HG02759 (cell line): ENCODE data around the gene STK17B.
"Not testable (repeated sequence)": the region's sequence is repeated elsewhere in the genome, so short reads cannot be mapped to it uniquely, and the experiment has no call there.

Experiments used
- ATAC-seq: cut with Tn5 transposase; IDR thresholded peaks from one replicate; pipeline ENCODE4 v1.9.1; 2021; ENCODE audit warnings: mild to moderate bottlenecking, moderate library complexity; ENCODE audit not compliant: unreplicated experiment

STK17B gene

DNA sequence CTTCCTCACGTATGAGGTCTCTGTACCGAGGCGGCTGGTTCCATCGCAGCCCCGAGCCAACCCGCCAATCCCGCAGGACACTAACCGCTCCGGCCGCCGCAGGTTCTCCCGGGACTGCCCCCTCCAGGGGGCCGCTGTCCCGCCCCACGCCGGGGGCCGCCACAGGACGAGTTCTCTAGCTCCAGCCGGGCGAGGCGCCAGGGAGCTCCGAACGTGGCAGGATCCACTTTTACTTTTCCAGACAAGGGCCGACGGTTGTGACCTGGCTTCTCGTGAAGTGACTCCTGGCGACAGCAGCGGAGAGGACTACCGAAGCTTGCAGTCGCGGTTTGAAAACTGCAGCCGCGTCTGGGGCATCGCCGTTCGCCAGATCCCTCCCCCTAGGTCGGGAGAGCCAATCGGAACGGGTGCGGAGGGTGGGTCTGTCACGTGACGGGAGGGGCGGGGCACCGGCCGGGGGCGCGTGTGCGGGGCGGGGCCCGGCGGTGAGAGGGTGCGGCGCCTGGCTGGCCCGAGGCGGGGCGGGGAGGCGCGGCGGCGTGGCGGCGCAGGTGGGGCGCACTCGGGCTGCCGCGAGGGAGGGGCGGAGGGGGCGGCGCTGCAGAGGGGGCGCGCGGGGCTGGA, at the start of gene STK17B:
STK17B (minus strand) TSS at position 331 of the 624 bp plus-strand sequence. CDS start 8,195 bp downstream, outside the sequence.
- ATAC-seq = peak; percentile 65

DNA sequence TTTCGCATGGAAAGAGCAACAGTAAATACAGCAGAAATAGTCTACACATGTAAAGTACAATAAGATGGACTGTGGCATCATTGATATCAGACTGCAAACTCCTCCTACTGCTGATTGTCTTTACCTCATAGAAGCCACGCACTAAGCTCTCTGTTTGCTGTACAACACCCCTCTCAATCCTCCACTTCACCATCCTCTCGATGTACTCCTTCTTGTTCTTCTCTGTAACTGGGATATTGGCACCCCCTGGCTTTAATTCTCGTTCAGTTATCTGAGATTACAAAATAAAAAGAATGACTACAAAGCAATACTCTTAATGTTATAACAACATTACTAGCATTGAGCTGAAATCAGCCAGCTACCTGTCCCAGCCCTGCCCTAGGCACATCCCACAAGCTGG, 49.3 kb upstream of the STK17B start:
- no peak for ATAC-seq

DNA sequence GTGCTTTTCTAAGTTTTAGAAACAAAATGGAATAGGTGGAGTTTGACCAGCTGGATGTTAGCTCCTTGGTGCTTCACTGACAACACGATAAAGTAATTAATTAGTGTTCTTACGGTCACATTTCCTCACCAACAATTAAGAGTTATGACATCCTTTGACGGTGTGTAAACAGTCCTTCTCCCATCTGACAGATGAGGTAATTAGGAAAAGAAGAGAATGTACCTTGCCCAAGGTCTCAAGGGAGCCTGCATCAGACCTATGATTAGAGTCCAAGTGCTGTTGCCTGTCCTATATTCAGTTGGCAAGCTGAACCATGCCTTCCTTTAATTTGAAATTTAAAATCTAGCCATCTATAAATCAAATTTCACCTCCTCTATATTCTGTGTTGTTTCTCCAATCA, 48.3 kb upstream of the STK17B start:
- ATAC-seq = no peak

- no peak for ATAC-seq
Observed at GRCh38 chr2:196218106-196218505, 46.7 kb upstream of the STK17B start.

DNA sequence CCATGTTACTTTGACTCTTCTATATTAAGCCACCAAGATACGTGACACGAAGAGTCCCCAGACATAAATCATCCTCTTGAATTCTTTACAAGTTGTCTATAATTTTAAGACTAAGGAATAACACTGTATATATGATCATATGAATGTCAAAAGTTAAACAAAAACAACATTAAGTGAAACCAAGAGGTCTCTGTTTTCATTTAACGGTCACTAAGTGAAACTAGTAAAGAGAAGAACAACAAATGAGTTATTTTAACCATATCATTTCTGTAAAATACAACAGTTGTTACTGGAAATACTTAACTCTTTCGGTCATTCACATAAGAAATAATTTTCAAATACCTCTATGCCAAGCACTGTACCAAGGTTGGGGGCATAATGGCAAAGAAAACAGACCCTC, 45.7 kb upstream of the STK17B start:
- no peak for ATAC-seq

- ATAC-seq = no peak
Observed at GRCh38 chr2:196215376-196215775, 44.0 kb upstream of the STK17B start.

DNA sequence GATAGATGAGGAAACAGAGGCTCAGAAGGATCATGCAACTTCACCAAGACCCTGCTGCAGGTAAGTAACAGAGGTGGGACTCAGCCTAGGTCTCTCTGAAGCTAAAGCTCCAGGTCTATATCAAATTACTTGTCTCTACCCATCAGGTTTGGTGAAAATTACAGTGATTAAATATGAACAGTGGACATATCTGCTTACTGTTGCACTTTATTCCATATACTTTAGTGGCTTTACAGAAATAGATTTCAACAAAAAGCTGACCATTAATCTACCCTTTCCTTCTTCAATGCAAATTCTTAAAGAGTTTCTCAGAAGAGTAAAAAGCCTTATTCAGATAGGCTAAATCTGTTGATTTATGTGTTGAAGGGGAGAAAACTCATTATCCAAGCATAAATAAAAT, 42.8 kb upstream of the STK17B start:
- ATAC-seq = no peak

DNA sequence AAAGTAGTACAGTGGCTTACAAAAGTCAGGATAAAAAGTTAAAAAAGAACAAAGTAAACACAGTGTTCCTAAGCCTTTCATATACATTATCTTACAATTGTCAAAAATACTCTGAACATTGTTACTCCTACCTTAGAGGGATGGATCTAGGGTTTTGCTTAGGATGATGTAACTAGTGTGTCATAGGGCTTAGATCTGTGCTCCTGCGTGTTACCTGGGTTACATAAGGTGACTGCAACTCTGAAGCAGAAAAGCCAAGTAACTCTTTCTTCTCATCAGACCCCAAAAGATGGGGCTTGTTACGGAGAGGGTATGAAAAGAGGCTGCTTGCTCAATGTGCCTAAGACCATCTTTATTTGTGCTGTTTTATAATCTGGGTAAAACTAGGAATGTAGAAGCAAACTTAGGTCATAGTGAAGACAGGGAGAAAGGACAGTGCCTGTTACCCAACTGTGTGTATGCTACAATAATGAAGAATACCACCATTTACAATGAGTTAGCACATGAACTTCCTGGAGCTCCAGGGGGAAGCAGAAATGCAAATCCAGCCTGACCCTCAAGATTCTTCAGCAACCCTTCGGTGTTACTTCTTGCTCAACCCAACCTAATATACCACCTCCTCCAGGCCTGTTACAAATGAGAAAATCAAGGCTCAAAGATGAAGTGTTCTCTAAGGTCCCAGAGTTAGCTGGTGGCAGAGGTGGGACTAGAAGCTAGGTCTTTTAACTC, 42.0 kb upstream of the STK17B start:
- ATAC-seq = no peak

GRCh38 chr2:196208915-196209314, 37.5 kb upstream of the STK17B start:
- no peak for ATAC-seq

DNA sequence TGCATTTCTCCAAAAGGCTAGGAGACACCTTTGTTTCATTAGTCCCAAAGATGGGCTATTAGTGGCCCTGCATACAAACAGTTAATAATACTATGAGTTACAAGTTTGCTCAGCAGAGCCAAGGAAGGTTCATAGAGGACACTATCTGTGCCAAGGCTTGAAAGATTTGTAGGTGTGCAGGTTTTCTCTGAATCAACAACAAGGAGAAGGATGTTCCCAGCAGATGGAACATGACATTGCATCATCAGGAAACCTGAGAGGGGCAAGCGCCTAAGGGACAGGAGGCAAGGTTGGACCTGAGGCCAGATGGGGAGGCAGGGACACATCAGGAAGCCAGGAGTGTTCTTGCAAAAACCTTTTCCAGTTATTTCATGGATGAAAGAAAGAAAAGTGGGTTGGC, 35.4 kb upstream of the STK17B start:
- ATAC-seq = no peak

DNA sequence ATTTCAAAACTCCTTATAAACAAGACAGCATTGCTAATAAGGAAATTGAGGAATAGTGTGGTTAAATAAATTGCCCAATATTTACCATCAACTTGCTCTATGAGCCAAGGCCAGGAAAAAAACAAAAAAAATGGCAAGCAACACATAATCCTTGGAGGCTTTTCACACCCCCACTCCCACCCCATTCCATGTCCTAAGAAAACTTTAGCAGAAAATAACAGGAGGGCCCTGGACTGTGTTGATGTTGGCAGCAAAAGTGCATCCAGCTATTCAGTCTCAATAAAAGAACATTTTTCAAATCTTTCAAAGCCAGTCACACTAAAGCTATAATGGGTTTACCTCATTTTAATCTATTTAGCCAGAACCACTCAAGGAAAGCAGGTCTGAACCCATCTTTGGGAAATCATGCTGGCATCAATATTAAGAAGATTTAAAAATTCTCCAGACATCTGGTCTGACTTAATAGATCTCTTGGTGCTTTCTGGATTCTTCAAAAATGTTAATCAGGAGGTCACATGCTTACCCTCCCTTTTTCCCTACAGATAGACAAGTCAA, 34.6 kb upstream of the STK17B start:
- ATAC-seq = no peak

GRCh38 chr2:196205011-196205766, 33.8 kb upstream of the STK17B start:
- ATAC-seq = peak; percentile 24

DNA sequence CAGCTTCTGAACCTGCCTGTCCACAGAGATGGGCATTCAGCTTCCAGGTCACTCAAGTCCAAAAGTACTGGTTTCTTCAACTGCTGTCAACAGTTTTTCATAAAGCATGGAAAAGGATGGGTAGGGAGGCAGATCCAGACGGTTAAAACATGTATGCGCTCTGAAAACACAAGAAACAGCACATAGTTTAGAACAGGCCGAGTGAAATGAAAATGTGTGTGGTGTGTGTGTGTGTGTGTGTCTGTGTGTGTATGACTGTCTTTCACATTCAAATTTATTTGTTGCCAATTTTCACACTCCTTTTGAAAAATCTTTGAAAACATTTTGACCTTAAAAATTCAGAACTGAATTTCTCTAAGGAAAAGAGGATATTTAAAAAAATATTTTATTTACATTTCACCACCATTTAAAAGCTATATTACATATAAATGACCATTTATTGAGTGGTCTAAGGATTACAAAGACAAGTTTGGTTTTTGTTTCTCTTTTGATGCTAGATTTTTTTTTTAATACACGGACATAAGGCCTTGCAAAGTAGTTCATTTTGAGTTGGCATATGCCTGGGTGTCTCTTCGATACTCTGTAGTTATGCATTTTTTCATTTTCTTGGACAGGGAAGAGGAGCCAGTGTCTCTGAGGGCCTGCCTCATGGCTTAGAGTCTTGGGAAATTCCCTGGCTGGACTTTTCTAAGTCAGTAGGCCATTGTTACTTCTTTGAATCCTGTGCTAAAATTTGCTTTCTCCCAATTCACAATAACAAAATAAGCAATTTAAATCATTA, 30.0 kb upstream of the STK17B start:
- no peak for ATAC-seq

- peak; percentile 98 for ATAC-seq
Observed at GRCh38 chr2:196200557-196200956, 29.2 kb upstream of the STK17B start.

GRCh38 chr2:196195758-196196157, 24.4 kb upstream of the STK17B start:
- no peak for ATAC-seq

DNA sequence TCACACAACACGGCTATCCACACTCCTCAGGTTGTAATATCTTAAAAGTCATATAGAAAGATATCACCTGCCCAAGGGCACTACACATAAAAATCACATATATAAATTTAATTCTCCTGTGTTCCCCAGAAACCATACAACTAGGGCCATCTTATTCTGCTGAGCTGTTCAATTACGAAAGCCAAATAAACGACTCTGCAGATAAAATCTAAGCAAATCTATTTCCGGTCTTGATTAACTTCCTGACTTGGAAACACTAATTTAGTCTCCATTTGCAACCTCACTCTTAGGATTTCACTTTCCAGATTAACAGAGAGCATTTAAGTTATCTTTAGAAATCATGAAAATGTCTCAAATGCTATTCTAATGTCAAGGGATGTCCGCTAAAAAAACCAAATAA, 23.9 kb upstream of the STK17B start:
- no peak for ATAC-seq

DNA sequence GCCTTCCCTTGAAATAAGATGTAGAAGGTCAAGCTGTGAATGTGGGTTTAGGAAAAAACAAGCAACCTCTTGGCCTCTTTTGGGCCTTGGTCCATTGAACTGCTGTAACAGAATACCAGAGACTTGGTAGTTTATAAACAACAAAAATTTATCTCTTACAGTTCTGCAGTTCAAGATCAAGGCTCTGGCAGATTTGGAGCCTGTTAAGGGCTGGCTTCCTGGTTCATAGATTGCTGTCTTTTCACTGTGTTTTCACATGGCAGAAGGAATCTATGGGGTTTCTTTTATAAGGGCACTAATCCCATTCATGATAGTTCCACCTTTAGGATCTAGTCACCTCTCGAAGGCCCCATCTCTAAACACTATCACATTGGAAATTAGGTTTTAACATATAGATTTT, 20.2 kb upstream of the STK17B start:
- no peak for ATAC-seq

DNA sequence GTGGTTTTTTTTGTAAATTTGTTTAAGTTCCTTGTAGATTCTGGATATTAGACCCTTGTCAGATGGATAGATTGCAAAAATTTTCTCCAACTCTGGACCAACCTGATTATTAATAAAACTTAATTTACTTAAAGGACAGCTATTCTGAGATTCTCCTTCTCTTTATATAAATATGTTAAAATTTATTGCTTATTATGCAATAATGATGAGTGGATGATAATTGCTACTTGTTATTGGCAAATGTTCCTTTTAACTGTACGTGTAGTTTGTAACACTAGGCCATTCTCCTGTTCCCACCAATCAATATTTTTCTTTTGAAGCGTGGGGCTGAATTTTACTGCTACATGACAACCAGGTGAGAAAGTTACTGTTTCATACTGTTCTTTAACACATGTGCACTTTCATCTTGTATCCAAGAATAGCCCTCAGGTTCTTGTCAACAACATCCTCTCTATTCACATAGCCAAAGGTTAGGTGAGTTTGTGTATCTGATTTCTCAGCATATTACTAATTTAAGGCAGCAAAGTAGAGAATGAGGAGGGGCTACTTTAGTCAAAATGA, 16.6 kb upstream of the STK17B start:
- no peak for ATAC-seq

DNA sequence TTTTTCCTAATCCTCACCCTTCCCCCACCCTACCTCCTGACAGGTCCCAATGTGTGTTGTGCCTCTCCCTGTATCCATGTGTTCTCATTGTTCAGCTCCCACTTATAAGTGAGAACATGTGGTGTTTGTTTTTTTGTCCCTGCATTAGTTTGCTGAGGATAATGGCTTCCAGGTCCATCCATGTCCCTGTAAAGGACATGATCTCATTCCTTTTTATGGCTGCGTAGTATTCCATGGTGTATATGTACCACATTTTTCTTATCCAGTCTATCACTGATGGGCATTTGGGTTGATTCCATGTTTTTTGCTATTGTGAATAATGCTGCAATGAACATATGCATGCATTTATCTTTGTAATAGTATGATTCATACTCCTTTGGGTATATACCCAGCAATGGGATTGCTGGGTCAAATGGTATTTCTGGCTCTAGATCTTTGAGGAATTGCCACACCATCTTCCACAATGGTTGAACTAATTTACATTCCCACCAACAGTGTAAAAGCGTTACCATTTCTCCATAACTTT, 15.9 kb upstream of the STK17B start:
- ATAC-seq = not testable (repeated sequence)

- no peak for ATAC-seq
Observed at GRCh38 chr2:196186266-196186980, 15.0 kb upstream of the STK17B start.
